Duodenal mucosa (tissue), 2 donors: ENCODE measurements around the gene LRAT.
"Not testable (repeated sequence)": the region's sequence is repeated elsewhere in the genome, so short reads cannot be mapped to it uniquely, and the experiment has no call there.

Experiments used
- H3K27ac ChIP-seq: one replicate; pipeline ENCODE4 v1.7.0; 2013; ENCODE audit warnings: low read depth, low read length
- H3K27me3 ChIP-seq, 2 donors: one replicate each; pipeline ENCODE4 v1.7.0; 2013; ENCODE audit warnings: low read length in 2 of 2, control low read depth in 1 of 2; ENCODE audit not compliant: insufficient read depth in 2 of 2, control insufficient read depth in 1 of 2
- H3K36me3 ChIP-seq, 2 donors: one replicate each; pipeline ENCODE4 v1.7.0; 2013; ENCODE audit warnings: low read length in 2 of 2, control low read depth in 1 of 2; ENCODE audit not compliant: insufficient read depth in 2 of 2, control insufficient read depth in 1 of 2
- H3K4me1 ChIP-seq, 2 donors: one replicate each; pipeline ENCODE4 v1.7.0; 2013; ENCODE audit warnings: low read length in 2 of 2, control low read depth in 1 of 2; ENCODE audit not compliant: insufficient read depth in 2 of 2, control insufficient read depth in 1 of 2
- H3K4me3 ChIP-seq, 2 donors: one replicate each; pipeline ENCODE4 v1.7.0; 2013; ENCODE audit warnings: low read length in 2 of 2, low read depth in 1 of 2
- H3K9ac ChIP-seq, 2 donors: one replicate each; pipeline ENCODE4 v1.7.0; 2013; ENCODE audit warnings: low read length in 2 of 2, low read depth in 1 of 2
- H3K9me3 ChIP-seq, 2 donors: one replicate each; pipeline ENCODE4 v1.7.0; 2013; ENCODE audit warnings: low read length in 2 of 2, control low read depth in 1 of 2; ENCODE audit not compliant: control insufficient read depth in 1 of 2

LRAT gene

DNA sequence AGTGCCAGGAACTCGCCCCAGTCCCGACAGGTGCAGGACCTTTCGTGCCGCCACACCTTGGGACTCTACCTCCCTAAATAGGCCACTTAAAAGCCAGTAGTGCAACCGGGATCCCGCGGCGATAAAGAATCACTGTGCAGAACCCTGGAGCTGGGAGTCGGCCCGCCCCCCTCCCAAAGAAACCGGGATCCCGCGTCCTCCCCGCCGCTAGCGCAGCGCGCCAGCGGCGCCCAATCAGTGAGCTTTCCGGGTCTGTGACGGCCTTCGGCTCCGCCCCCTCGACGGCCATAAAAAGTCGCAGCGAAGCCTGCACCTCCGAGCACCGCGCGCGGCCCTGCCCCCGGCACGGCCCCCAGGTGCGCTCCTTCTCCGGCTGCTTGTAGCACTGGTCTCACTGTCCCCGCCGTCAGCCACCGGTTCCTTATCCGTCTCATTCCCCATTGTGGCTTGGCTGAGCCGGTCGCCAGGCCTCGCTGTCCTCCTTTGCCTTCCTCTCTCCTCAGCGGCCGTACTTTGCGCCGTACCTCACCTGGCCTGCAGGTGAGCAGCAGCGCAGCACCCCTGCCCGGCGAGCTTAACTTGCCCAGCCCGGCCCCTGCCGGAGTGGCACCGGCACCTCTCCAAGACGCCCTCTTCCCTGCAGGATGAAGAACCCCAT is at the start of gene LRAT:
TSS of gene LRAT (plus strand) at position 318 of the 658 bp plus-strand sequence. CDS start at position 645, 327 bp downstream.
- no peaks in the 10 kb centered on the region for H3K9me3 ChIP-seq
- H3K4me1 ChIP-seq, result peaks cover 14 to 17% of the 10 kb centered on the region in 2 donors
- peak within 1 kb of the TSS; percentile 69 to 83 for H3K4me3 ChIP-seq
- H3K27ac ChIP-seq, result no peak within 1 kb of the TSS
- no peaks in the 10 kb centered on the region for H3K36me3 ChIP-seq
- H3K9ac ChIP-seq, result peak within 1 kb of the TSS; percentile 16 to 43
- H3K27me3 ChIP-seq, result peaks cover 17 to 34% of the 10 kb centered on the region in 2 donors

DNA sequence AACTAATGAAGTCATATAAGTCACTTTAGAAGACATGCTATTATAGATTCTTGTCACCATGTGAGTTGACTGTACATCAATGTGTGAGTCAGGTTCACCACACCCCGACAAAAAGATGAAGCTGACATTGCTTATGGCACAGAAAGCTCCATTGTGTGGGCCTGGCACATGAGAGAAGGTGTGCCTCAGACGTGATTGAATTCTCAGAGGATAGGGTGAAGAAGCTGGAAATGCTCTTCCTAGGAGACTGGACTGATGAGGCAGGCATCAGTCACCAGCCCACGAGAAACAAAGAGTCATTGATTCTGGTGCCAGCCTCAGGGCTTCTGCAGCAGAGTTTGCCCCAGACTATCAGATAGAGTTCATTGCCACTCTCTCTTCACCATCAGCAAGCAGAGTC is 35.9 kb upstream of the LRAT start:
- Histone ChIP-seq H3K36me3 (no peaks in the 10 kb centered on the region), H3K9ac (no peak overlapping the region), H3K4me3 (no peak overlapping the region), H3K4me1 (no peaks in the 10 kb centered on the region), H3K27ac (no peak overlapping the region), H3K27me3 (no peaks in the 10 kb centered on the region), H3K9me3 (no peaks in the 10 kb centered on the region)

DNA sequence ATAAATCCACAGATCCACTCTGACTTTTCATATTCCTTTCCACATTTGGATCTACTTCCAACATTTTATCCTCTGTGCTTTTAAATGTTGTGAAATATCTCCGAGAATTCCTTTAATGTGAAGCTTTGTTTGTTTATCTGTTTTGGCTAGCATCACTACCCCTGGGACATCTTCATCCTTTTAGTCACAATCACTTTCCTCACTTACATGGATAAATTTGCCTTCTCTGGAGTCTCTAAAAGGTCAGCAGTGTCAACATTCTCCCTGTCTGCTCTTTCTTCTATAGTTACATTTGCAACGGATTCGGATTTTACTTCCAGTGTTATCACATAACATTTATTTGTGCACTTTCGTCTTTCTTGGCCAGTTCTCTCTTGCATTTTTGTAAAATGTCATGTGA is 34.2 kb upstream of the LRAT start:
- Histone ChIP-seq H3K27ac (no peak overlapping the region), H3K36me3 (no peaks in the 10 kb centered on the region), H3K27me3 (no peaks in the 10 kb centered on the region), H3K9me3 (no peaks in the 10 kb centered on the region), H3K4me3 (no peak overlapping the region), H3K4me1 (no peaks in the 10 kb centered on the region), H3K9ac (no peak overlapping the region)

DNA sequence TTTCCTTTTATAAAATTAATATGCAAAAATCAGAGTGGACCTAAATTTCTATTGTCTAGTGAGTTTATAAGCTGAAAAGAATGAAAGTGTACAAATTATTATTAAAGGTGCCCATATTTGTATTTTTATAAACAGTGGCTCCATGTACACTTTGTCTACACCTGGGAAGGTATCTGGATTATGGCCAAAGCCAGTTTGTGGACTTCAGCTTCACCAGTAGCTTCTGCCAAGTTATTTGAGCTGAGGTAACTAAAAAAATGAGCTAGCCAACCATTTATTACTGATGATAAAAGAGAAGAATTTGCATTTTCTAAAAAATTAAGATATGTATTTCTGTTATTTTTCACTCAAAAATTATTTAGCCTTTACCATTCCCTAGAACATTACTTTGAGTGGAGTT is 32.3 kb upstream of the LRAT start:
- Histone ChIP-seq H3K9ac (no peak overlapping the region), H3K27ac (no peak overlapping the region), H3K4me1 (no peaks in the 10 kb centered on the region), H3K9me3 (no peaks in the 10 kb centered on the region), H3K36me3 (no peaks in the 10 kb centered on the region), H3K27me3 (no peaks in the 10 kb centered on the region), H3K4me3 (no peak overlapping the region)

DNA sequence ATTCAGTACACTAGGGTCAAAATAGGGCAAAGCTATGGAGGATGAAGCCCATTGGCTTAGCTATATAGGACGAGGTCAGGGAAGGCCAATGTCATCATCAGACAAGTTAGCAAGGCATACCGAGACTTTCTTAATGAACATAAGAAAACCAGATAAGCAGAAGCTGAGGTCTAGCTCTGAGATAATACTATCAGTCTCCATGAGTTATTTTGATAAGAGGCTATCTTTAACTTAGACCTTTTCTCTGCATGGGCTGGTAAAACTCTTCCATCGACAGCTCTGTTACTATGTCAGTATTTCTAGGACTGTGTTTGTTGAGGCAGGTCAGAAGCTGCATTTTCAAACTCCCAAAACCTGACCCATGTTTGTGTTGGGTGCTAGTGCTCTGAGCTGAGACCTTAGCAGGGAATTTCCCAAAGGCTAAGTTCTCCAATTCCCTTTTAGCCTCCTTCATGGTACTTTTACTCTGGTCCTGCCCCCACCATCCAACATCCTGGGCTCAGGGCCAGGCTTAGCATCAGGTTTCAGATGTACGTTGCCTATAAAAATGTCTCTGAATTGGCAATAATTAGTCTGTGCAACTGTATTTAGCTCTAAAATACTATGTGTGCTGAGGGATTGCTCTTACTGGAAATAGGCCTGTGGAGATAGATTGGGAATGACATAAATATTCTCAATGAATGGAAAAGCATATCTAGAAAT is 29.3 kb upstream of the LRAT start:
- Histone ChIP-seq H3K27ac (no peak overlapping the region), H3K36me3 (no peaks in the 10 kb centered on the region), H3K9ac (no peak overlapping the region), H3K27me3 (no peaks in the 10 kb centered on the region), H3K9me3 (no peaks in the 10 kb centered on the region), H3K4me3 (no peak overlapping the region), H3K4me1 (no peaks in the 10 kb centered on the region)

DNA sequence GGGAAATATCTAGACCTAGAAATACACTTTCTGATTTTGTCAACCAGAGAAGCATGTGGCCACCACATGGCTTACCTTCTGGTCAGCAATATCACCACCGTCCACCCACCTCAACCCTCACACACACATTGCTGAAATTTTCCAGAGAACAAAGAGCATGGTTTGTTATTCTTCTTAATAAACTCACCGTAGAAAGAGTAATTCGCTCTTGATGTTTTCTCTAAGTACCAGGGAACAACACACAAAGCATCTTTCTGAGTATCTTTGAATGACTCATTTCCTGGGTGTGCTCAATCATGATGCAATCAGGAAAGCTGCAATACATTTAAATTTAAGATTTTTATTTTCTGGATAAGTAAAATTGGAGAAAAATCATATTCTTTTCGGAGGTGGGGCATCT is 24.7 kb upstream of the LRAT start:
- H3K9me3 ChIP-seq, result no peaks in the 10 kb centered on the region
- H3K27ac ChIP-seq, result no peak overlapping the region
- H3K4me3 ChIP-seq, result no peak overlapping the region
- no peaks in the 10 kb centered on the region for H3K36me3 ChIP-seq
- H3K9ac ChIP-seq, result no peak overlapping the region
- no peaks in the 10 kb centered on the region for H3K4me1 ChIP-seq
- H3K27me3 ChIP-seq, result no peaks in the 10 kb centered on the region

DNA sequence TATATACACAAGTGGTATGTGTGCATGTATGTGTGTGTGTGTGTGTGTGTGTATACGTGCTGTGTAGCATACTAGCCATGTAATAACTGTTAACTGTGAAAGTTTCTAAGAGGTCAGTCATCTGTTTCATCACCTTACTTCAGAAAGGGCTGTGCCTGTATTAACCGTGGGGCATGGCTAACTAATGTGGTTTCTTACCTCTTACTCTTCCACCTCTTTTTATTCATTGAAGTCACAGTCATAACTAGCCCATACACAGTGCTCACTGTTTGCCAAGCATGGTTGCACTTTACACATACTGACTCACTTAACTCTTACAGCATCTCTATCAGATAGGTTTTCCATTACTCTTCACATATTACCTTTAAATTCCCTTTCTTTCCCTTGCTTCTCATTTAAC is 23.7 kb upstream of the LRAT start:
- H3K4me1 ChIP-seq, result no peaks in the 10 kb centered on the region
- no peak overlapping the region for H3K4me3 ChIP-seq
- H3K36me3 ChIP-seq, result no peaks in the 10 kb centered on the region
- H3K9ac ChIP-seq, result no peak overlapping the region
- no peaks in the 10 kb centered on the region for H3K9me3 ChIP-seq
- H3K27me3 ChIP-seq, result no peaks in the 10 kb centered on the region
- no peak overlapping the region for H3K27ac ChIP-seq

DNA sequence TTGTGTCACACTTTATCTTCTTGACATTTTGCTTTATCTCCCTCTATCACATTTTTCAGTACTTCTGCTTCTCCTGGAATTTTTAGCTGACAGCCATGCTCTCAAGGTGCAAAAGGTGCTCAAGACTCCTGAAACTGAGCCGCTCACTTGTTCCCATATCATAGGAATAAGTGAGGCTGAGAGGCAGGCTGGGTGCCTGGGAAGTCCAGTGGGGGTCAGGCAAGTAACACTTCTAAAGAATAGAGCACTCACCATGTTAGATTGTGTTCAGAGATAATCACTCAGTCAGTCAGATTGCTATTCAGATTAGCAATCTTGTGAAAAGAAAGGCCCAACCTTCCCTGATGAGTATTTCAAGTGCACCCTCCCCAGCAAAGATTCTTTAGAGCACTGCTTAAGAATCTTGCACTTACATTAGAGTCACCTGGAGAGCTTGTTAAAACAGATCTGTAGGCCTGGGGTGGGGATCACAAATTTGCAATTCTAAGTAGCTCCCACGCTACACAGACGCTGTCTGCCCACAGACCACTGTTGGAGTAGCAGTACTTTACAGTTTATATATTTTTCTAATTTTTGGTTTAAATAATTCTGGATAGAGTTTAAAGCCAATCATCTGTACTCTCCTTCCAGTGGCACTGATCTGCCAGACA is 23.1 kb upstream of the LRAT start:
- H3K36me3 ChIP-seq, result no peaks in the 10 kb centered on the region
- H3K27me3 ChIP-seq, result no peaks in the 10 kb centered on the region
- no peak overlapping the region for H3K4me3 ChIP-seq
- no peaks in the 10 kb centered on the region for H3K9me3 ChIP-seq
- H3K4me1 ChIP-seq, result no peaks in the 10 kb centered on the region
- H3K27ac ChIP-seq, result no peak overlapping the region
- H3K9ac ChIP-seq, result no peak overlapping the region

DNA sequence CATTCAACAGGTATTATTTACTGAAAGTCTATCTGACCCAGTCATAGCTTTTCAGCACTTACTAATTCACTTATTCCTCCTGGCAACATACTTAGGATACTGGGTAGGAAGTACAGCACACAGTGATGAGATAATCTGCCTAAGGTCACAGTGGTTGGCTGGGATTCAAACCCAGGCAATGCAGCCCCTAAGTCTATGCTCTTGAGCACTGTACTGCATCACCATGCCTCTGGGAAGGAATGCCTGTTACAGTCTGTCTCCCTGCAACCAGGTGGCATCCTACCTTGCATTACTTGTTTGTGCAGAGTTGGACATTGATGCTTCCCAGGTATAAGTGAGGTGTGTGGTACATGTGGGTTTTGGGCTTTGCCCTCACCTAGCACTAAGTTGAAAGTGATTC is 21.5 kb upstream of the LRAT start:
- Histone ChIP-seq H3K9me3 (no peaks in the 10 kb centered on the region), H3K9ac (no peak overlapping the region), H3K36me3 (no peaks in the 10 kb centered on the region), H3K4me3 (no peak overlapping the region), H3K27me3 (no peaks in the 10 kb centered on the region), H3K27ac (no peak overlapping the region), H3K4me1 (no peaks in the 10 kb centered on the region)

DNA sequence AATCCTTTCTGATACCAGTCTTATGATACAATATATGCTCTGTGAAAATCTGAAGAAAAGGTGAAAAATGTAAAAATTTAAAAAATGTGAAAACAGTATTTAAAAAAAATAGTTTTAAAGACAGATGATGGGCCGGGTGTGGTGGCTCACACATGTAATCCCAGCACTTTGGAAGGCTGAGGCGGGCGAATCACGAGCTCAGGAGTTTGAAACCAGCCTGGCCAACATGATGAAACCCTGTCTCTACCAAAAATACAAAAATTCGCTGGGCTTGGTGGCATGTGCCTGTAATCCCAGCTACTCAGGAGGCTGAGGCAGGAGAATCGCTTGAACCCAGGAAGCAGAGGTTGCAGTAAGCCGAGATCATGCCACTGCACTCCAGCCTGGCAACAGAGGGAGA is 20.2 kb upstream of the LRAT start:
- H3K4me3 ChIP-seq, H3K9ac ChIP-seq, H3K27ac ChIP-seq, H3K4me1 ChIP-seq, H3K36me3 ChIP-seq, H3K9me3 ChIP-seq, H3K27me3 ChIP-seq: not testable (repeated sequence)
